GM18526 (cell line): Measurements from ENCODE around the gene DDX50.

Source experiments
- POLR2A ChIP-seq: IDR thresholded peaks from 3 replicates; pipeline ENCODE4 v1.6.1; 2011; ENCODE audit not compliant: insufficient read length; ENCODE audit errors: extremely low read depth

The DDX50 gene, protein sequence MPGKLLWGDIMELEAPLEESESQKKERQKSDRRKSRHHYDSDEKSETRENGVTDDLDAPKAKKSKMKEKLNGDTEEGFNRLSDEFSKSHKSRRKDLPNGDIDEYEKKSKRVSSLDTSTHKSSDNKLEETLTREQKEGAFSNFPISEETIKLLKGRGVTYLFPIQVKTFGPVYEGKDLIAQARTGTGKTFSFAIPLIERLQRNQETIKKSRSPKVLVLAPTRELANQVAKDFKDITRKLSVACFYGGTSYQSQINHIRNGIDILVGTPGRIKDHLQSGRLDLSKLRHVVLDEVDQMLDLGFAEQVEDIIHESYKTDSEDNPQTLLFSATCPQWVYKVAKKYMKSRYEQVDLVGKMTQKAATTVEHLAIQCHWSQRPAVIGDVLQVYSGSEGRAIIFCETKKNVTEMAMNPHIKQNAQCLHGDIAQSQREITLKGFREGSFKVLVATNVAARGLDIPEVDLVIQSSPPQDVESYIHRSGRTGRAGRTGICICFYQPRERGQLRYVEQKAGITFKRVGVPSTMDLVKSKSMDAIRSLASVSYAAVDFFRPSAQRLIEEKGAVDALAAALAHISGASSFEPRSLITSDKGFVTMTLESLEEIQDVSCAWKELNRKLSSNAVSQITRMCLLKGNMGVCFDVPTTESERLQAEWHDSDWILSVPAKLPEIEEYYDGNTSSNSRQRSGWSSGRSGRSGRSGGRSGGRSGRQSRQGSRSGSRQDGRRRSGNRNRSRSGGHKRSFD

DNA sequence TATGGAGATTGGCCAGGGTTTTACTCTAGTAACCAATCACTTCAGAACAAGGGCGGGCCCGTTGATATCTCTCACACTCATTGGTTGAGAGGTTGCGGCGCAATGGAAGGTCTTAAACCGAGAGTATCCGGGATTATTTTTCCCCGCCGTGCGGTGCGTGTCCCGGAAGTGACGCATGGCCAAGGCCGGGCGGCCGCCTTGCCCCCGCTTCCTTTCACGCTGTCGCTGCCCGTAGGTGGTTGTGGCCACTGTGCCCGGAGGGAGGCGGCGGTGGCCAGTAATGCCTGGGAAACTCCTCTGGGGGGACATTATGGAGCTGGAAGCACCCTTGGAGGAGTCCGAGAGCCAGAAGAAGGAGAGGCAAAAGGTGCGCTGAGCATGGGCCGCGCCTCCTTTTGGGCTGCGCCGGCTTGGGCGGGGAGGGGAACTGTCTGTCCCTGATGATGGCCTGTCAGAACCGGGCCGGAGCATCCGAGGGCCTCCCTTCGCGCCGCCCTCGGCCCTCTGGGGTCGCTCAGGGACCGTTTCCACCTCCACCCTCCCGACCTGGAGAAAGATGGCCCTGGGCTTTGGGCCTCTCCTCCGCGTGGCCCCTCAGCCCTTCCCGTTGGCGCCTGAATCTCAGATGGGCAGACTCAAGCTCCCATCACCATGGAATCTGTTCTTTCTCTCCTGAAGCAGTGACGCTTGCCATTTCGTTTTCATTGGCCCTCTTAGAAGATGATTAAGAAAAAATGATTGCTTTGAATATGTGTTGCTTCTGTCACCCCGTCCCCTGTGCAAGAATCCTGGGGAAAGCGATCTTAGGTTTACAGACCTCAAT, at the start of gene DDX50:
TSS of gene DDX50 (plus strand) at position 211 of the 823 bp plus-strand sequence. CDS start at position 281, 70 bp downstream.
- TF ChIP-seq POLR2A: peak; percentile 86

DNA sequence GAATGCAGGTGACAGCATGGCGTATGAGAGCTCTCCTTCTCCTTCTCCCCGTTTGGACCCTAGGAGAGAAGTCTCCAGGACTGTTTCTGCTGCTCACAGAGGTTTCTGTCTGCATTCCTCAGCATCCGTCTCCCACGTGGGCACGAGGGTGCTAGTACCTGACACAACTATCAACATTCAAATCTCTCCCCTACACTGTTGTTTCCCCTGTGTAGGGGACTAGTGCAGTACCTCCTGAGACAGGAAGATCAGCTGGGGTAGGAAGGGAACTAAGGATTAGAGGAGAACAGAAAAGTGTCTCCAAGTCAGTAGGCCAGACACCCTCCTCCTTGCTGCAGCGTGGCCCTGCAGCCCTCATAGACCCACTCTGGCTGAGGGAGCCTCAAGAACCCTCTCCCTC, 44.8 kb upstream of the DDX50 start:
- TF ChIP-seq POLR2A: no peak

DNA sequence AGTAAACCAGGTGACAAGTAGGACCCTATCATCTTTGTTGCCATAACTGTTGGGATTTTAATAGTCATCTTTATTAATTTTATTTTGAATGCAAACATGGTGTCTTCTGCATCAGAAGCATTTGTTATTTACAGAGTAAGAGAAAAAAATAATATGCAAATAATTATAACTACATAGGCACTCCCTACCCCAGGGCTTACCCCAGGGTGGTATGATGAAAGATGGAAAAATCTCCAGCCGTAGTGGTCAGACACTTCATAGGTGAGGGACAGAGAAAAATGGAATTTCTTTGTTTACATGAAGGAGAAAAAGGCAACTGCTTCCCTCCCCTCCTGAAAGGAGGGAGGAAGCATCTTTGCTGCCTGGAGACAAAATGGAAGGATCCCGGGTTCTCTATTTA, 44.1 kb upstream of the DDX50 start:
- no peak for TF ChIP-seq POLR2A

DNA sequence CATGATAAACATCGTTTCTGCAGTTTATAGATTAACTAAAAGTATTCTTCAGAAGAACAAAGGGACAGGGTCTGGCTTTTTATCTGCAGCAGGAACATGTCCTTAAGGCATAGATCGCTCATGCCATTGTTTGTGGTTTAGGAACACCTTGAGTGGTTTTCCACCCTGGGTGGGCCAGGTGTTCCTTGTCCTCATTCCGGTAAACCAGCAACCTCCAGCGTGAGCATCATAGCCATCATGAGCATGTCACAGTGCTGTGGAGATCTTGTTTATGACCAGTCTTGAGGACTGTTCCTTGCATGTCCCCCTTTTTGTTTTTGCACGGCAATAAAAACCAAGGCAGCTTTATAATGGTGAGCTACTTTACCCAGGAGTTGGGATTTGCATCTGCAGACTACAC, 39.9 kb upstream of the DDX50 start:
- no peak for TF ChIP-seq POLR2A

DNA sequence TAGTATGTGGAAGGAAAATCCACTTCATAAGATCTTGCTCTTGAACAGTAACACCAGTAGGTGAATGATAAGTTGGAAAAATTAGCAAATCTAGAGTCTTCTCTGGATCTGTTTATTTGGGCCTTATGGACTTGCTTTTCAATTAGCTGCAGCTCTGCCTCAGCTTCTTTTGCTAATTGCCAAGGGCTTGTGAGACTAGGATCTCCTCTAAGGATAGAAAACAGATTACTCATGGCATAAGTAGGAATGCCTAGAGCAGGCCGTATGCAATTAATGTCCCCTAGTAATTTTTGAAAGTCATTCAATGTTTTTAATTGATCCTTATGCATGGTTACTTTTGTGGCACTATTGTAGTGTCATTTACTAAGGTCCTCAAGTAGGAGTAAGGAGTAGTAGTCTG, 36.5 kb upstream of the DDX50 start:
- TF ChIP-seq POLR2A: no peak

DNA sequence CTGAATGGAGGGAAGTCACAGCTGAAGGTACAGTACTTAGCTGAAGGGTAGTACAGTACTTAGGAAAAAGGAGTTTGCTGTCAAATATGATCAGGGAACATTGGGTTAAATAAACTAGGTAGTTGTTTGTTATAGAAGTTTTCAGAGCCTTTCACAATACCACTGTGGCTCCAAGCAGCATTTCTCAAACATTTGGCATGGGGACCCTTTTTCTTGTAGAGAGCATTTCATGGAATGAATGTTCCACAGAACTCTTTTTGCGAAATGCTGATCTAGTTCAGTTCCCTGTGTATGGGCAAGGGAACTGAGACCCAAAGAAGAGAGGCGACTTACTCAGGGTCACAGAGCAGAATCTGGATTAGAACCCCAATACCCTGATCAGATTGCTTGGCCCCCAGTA, 31.5 kb upstream of the DDX50 start:
- no peak for TF ChIP-seq POLR2A

DNA sequence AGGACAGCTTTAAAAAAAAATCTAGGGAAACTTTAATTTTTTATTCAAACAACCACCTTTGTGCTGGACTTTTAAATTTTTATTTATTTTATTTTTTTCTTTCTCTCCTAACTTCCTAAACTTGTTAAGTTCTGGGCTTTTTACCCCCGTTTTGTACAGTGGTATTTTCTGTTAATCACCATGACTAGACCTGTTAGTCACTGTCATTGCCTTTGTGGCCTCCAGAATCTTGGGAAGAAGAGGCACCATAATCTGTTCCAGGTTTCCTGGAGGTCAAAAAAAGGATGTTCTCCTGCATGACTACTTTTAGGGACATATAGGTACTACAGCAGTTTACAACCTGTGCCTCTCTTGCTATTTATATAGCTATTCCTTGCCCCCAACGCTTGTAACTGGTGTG, 31.1 kb upstream of the DDX50 start:
- no peak for TF ChIP-seq POLR2A

DNA sequence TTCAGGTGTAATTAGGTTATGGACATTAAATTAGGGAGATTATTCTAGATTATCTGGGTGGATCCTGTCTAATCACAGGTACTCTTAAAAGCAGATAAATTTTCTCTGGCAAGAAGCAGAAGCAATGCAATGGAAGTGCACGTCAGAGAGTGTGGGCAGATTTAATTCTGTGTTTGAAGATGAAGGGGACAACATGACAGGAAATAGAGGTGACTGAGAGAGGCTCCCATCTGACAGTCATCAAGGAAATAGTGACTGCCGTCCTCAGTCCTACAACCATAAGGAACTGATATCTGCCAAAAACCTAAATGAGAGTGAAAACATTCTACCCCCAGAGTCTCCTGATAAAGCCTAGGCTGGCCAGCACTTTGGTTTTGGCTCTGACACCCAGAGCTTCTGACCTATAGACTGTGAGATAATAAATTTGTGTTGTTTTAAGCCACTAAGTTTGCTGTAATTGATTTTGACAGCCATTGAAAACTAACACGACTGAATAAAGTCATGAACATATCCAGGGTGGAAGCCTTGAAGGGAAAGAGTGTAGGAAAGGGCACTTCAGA, 30.5 kb upstream of the DDX50 start:
- no peak for TF ChIP-seq POLR2A

DNA sequence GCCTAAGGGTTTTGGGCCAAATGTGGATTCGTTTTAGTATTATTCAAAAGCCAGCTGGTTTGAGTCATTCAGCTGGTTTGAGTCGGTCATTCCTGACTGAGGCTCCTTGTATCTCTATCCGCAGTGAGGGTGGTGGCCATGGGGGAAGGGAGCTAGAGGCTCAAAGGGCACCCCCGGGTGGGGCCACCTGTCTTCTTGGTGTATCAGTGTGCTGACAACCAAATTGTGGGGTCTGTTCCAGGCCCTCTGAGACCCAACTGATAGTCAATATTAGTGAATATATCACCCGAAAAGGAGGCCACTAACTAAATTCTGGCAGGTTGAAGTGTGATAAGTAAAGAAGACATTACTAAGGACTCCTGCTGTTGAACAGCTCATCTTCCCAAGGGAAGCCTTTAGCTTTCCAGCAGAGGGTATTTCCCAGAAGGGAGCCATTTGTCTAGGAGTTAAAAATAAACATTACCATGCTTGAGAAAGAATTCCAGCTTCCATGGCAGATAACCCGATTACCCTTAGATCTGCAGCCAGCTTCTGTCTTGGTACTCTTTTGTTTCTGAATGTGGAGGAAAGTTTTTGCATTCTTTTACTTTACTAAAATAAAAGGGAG, 29.9 kb upstream of the DDX50 start:
- TF ChIP-seq POLR2A: no peak

DNA sequence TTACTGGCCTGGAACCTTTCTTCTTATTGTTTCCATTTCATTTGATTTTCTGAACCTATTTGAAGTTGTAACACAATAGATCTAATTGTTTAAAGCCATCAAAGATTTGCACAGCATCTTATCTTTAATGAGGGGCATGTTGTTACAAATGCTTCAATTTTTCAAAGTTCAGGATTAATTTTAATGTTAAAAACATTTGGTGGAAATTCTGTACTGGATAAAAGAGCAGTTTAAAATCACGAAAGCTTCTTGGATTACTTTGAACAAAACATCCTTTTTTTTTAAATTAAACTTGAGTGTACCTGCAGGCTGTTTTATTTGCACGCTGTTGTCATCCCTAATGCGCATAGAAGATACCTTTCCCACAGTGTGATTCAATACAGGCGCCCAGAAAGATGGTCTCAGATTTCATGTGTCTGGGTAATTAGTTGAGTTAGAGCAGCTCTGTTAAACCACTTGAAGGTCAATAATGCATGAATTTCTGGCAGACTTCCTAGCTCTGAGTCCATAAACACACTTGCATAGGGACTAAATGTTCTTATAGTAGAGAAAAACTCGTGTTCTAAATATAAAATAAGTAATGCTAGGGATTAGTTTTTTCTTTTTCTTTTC, 29.3 kb upstream of the DDX50 start:
- no peak for TF ChIP-seq POLR2A

DNA sequence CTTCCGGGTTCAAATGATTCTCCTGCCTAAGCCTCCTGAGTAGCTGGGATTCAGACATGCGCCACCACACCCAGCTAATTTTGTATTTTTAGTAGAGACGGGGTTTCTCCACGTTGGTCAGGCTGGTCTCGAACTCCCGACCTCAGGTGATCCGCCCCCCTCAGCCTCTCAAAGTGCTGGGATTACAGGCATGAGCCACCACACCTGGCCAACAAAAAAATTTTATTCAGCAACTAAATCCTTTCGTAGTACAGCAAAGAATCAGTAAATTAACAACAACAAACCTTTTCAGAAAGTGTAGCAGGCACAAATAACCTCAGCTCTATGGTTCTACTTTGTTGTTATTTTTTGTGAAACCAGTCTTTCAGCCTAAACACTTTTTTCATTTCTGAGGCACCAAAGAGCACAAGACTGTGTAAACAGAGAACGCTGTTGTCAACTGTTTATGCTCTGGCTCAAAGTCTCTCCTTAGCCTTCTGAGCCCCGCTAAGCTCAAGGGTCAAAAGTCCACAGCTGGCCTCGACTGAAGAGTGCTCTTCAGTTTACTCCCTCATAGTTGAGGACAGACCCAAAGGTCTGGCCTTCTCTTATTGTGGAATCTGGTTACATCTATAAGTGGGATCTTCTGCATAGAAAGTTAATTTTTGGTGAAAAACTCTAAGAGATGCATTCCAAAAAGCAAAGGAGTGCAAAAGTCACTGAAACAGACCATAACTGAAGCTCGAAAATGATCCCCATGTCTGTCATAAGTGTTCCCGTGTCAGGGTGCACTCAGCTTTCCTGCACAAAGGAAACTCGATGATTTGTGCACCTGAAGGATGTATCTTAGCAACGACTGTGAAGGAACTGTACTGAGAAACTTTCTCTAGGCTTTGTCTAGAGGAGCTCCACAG, 24.6 kb upstream of the DDX50 start:
- TF ChIP-seq POLR2A: no peak

DNA sequence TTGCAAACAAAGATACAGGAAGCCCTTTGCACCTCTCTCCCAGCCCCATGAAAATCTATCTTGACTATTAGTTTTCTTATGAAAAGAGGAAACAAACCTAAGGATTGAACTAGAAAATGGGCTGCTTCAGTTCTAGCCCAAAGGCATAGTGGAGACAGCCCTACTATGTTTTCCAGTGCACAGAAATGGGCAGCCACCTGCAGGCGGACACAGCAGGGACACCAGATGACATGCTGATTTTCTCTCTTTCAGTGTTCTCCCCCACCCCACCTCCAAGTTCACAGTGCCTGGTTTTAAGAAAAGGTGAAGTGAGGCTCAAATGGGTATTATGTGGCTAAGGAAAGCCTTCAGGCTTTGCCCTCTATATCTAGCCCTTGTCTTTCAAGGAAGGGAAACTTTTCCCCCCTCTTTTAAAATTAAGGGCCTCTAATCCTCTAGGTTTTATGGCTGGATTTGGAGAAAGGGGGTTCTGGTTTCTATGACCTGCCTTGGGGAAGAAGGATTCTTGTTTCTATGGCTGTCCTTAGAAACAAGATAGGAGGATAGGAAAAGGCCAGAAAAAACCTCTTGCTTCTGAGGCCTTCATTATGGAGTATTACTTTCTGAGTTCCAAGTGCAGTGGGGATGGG, 23.5 kb upstream of the DDX50 start:
- no peak for TF ChIP-seq POLR2A

DNA sequence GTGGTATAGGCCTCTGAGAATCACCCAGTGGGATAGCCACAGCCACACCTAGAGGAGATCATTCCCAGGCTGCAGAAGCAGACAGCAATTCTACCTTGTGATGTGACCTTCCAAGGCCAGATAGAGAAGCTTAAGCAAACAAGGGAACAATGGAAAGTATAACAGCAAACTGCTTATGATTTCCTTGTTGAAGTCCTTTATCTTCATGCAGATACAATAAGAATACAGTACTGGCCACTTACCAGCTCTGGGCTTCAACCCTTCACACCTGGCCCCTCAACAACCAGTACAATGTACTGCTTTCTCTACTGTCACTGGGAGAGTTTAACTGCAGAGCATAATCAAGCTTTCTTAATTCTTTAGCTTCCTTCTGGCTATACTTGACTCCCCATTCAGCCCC, 22.6 kb upstream of the DDX50 start:
- TF ChIP-seq POLR2A: no peak
